Skin of body (tissue), 2 donors: ENCODE results near the gene CTBP1. TPM values are rescaled to one million over a fixed set of nuclear protein-coding genes. Genes with fewer than 3 reads are reported as not detected.

ENCODE experiments used
- DNase-seq: peaks from one replicate; lab custom pipeline; 2025; lab: John Stamatoyannopoulos, UW
- total RNA-seq: library from RNA; depleted of rRNA; stranded (reverse); fragments of >200 nt; gene quantifications from one replicate; pipeline ENCODE4 v1.2.3, GENCODE V29; 2014

Gene CTBP1
- total RNA-seq, 1 donor from 2014 or later = 68.6 TPM

GRCh38 chr4:1285151-1285789, 36.3 kb upstream of the CTBP1 start:
- DNase-seq = no peak

DNA sequence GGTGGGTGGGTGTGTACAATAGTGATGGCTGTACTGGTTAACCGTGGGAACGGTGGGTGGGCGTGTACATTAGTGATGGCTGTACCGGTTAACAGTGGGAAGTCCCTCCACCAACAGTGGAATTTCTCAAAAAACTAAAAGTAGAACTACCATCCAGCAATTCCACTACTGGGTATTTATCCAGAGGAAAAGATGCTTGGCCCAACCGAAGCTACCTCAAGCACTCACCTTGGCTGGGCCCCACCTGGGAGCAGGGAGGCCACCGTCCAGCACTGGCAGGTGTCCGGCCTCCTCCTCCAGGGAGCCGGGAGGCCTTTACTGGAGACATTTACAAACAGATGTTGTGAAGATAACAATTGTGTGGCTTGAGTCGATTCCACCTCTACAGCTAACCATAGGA, 34.8 kb upstream of the CTBP1 start:
- no peak for DNase-seq

- DNase-seq = no peak
Observed at GRCh38 chr4:1279253-1279652, 30.3 kb upstream of the CTBP1 start.

DNA sequence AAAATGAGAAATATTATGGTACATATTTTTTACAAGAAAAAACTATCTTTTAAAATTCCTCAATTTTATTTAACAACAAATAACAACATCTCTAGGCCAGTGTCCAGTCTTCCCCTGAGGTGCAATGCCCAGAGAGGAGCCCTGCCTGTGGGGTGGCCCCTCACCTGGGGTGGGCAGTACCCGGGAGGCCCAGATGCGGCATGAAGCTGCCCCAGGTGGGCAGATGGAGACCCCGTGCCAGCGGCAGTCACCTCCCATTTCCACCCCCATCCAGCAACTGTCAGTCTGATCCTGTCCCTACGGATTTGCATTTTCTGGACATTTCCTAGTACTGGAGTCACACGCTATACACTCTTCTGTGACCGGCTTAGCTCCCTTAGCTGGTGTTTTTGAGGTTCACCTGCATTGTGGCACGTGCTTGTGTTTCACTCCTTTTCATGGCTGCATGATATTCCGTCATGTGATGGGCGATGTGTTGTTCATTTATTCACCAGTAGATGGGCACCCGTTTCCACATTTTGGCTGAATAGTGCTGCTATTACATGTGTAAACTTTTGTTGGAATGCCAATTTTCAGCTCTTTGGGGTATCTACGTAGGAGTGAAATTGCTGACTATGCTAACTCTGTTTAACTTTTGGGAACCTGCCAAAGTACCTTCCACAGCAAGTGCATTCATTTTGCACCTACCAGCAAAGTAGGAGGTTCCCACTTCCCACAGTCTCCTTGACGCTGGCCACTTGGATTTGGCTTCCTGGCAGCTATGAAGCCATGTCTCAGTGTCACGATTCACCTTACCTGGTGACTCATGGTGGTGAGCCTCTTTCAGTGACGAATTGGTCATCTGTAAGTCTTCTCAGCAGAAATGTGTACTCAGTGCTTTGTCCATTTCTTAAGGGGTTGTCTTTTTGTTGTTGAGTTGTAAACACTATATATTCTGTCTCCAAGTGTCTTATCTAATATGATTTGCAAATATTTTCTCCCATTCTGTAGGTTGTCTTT, 29.0 kb upstream of the CTBP1 start:
- DNase-seq = no peak

DNA sequence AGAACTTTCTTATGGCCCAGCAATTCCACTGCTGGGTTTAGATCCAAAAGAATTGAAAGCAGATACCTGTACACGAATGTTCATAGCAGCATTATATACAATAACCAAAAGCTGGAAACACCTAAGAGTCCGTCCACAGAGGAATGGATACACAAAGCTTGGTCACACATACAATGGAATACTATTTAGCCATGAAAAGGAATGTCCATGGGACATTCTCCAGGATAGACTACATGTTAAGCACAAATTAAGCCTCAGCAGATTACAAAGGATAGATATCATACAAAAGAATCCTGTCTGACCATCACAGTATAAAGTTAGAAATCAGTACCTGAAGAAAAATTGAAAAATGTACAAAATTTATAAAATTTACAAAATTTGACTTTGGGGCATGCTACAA, 28.1 kb upstream of the CTBP1 start:
- no peak for DNase-seq

- no peak for DNase-seq
Observed at GRCh38 chr4:1274871-1275270, 25.9 kb upstream of the CTBP1 start.

- DNase-seq = no peak
Observed at GRCh38 chr4:1271686-1272085, 22.8 kb upstream of the CTBP1 start.

DNA sequence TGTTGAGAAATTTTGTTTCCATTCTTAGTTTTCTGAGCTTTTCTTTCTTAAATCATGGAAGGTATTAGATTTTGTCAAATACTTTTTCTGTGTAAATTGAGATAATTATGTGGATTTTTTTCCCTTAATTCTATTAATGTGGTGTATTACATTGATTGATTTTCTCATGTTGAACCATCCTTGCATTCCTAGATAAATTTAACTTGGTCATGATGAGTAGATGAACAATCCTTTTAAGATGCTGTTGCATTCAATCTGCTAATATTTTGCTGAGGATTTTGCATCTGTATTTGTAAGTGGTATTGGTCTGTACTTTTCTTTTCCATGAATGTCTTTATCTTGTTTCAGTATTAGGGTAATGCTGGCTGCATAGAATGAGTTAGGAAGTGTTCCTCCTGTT, 20.3 kb upstream of the CTBP1 start:
- no peak for DNase-seq

- DNase-seq = no peak
Observed at GRCh38 chr4:1266881-1267763, 18.2 kb upstream of the CTBP1 start.

DNA sequence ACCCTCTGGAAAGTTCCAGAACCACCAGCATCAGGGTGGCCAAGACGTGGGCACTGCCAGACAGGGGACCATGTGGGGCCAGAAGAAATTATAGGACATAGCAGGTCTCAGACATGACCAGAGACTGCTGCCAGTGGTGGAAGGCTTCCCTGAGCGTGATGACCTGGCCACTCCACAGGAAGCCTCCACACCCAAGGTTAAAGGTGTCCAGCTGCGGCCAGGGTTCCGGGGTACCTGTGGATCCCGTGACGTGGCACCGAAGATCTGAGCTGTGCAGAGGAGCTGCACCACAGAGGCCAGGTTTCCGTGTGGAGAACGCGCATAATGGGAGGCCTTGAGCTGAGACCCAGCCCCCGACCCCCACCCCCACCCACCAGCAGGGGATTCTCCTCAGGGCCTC, 16.4 kb upstream of the CTBP1 start:
- DNase-seq = no peak

- DNase-seq = no peak
Observed at GRCh38 chr4:1264942-1265341, 16.0 kb upstream of the CTBP1 start.

DNA sequence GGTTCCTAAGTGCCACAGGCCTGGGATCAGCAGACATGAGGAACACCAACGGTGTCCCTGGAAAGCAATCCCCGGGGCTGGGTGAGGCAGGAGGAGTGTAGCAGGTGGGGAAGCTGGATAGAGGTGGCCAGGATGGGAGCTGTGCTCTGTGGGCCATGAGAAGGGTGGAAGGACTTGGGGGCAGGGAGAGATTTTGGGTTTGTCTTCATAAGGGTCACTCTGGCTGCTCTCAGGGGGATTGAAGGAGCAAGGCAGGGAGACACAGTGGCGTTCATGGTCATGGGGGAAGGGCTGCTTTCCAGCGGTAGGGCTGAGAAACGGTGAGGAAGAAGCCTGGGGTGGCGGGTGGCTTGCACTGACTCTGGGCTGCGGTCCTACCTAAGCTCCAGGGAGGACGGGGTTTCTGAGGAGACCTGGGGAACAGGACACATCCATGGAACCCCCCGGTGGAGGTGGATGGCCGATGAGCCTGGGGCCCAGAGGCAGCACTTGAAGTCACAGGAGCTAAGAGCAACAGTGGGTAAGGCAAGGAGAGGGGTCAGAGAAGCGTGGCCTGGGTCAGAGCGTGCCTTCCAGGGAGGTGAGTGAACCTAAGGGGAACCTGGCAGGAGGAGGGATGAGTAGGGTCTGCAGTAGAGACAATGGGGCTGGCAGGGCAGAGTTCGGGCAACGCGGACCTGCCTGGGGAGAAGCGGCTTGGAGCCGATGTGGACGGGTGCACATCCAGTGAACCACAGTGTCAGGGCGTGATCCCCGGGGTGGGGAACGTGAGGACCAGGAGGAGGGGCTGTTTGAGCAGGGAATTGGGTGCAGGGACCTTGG, 12.4 kb upstream of the CTBP1 start:
- DNase-seq = no peak

GRCh38 chr4:1260418-1261106, 11.6 kb upstream of the CTBP1 start:
- DNase-seq = no peak

DNA sequence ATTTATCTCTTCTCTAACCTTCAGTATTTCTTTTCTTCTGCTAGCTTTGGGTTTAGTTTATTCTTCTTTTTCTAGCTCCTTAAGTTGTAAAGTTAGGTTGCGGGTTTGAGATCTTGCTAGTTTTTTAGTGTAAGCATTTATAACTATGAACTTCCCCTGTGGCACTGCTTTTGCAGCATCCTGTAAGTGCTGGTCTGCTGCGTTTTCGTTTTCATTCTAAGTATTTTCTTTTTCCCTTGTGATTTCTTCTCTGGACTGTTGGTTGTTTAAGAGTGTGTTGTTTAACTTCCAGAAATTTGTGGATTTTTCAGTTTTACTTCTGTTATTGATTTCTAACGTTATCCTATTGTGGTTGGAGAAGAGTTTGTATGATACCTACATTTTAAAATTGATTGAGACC, 11.0 kb upstream of the CTBP1 start:
- DNase-seq = no peak

DNA sequence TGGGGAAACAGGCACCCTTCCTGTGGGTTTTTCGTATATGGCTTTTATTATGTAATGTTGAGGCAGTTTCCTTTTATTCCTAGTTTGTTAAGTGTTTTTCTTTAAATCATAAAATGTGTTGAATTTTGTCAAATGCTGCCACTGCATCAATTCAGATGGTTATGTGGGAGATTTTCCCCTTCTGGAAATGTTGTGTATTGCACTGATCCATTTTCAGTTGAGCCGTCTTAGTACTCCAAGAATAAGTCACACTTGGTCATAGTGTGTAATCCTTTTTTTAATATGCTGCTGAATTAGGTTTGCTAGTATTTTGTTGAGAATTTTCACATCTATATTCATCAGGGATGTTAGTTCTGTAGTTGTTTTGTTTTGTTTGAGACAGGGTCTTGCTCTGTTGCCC, 9.5 kb upstream of the CTBP1 start:
- DNase-seq = no peak

DNA sequence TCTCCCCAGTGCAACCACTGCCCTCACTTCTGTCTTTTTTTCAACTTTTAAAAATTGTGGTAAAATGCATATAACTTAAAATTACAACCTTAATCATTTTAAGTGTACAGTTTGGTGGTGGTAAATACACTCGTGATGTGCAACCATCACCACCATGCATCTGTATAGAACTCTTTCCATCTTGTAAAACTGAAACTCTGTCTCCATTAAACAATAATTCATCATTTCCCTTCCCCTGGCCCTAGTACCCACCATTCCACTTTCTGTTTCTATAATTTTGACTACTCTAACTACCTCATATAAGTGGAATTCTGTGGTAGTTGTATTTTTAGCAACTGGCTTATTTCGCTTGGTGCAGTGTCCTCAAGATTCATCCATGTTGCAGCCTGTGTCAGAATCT, 6.8 kb upstream of the CTBP1 start:
- DNase-seq = no peak

DNA sequence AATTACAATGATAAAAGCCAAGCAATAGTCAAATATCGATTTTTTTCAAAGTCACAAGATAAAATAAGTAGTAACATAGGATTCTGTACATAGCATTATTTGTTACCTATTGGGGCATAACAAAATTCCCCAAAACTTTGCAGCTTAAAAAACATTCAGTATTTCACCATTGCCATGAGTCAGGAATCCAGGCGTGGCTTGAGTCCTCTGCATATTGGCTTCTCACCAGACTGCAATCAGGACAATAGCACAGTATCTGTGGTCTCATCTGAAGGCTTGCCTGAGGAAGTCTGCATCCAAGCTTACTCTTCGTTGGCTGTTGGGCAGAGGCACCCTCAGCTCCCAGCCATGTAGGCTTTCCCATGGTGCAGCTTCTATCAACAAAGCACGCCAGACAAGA, 6.2 kb upstream of the CTBP1 start:
- DNase-seq = no peak

DNA sequence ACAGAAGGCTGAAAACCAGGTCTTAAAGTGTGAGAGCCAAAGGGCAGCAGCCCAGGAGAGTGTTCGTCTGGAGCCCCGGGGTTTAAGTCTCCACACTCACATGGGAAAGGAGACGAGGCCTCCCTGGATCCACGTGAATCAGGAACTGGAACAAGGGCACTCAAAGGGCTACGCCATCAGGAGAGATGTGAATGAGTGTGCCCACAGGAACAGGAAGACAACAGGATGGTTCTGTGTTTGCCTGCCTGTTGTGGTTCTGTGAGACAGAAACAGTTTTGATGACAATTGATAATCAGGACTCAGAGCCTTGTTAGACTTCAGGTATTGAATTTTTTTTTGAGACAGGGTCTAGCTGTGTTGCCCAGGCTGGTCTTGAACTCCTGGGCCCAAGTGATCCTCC, 4.9 kb upstream of the CTBP1 start:
- DNase-seq = no peak

DNA sequence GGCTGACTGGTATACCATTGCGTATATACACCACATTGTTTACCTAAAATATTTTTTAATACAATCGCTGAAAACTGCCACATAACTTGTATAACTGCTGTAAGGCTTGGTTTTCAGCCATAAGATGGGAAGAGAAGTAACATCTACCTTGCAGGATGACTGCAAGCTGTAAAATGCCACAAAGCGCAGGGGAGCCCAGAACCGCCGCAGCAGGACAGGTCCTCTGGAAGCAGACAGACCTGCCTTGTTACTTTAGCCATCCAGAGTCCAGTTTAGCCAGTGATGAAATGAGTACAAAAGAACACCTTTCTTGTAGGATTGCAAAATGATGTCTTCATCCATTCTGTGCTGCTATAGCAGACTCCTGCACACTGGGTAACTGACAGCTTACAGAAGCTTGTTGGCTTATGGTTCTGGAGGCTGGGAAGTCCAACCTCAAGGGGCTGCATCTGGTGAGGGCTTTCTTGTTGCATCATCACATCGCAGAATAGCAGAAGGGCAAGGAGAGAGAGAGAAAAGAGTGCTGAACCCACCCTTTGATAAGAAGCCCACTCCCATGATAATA, 4.1 kb upstream of the CTBP1 start:
- no peak for DNase-seq

DNA sequence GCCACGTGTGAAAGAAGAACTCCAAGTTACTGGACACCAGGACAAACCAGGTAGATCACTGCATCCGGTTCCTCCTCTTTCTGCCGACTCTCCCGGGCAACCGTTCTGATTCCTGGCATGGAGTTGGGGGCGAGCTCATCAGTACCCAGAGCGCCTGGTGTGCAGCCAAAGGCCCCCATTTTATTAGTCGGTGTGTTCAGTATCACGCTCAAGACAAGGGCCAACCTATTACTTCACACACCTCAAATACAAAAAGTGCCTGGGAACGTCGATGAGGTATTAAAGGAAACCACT, 2.8 kb upstream of the CTBP1 start:
- no peak for DNase-seq
